Stimulated activated naive CD8-positive, alpha-beta T cell treated with anti-CD3 and anti-CD28 coated beads, Interleukin-15, amount 100 ng/mL, for 72 hours (primary cell): ENCODE measurements around the gene LRP8.
A peak's percentile ranks its signal among the peaks of the same experiment; 100 is the strongest.

Experiments
- ATAC-seq: fragments of 150-1000 bp; cut with Tn5 transposase; 2 replicates; pipeline ENCODE4 v1.10.0; 2021; ENCODE audit warnings: mild to moderate bottlenecking, moderate library complexity
- DNase-seq, 2 donors: peaks; one replicate each; pipeline ENCODE4 v3.0.0; 2021 to 2022
- H3K27ac Mint-ChIP-seq, 2 donors: one replicate each; pipeline ENCODE4 v1.8.0; 2022; ENCODE audit warnings: mild to moderate bottlenecking in 2 of 2, mixed read lengths in 2 of 2, moderate library complexity in 2 of 2
- H3K27me3 Mint-ChIP-seq: one replicate; pipeline ENCODE4 v1.8.0; 2022; ENCODE audit warnings: mixed read lengths
- H3K4me1 Mint-ChIP-seq: one replicate; pipeline ENCODE4 v1.8.0; 2022; ENCODE audit warnings: mild to moderate bottlenecking, mixed read lengths
- H3K4me3 Mint-ChIP-seq, 2 donors: one replicate each; pipeline ENCODE4 v1.8.0; 2022; ENCODE audit warnings: mild to moderate bottlenecking in 2 of 2, mixed read lengths in 2 of 2, moderate library complexity in 1 of 2
- H3K9me3 Mint-ChIP-seq, 2 donors: one replicate each; pipeline ENCODE4 v1.8.0; 2022; ENCODE audit warnings: mixed read lengths in 2 of 2

The LRP8 gene

GRCh38 chr1:53348486-53349368, 20.9 kb upstream of the LRP8 start:
- Mint-ChIP-seq H3K4me3 (no peak overlapping the region), H3K4me1 (no peaks in the 10 kb centered on the region), H3K27ac (peak overlapping the region in 1 of 2 donors; percentile 5), H3K9me3 (no peaks in the 10 kb centered on the region), H3K27me3 (peaks cover 5% of the 10 kb centered on the region)
- peak in 1 of 2 donors; percentile 4 for DNase-seq
- no peak for ATAC-seq

DNA sequence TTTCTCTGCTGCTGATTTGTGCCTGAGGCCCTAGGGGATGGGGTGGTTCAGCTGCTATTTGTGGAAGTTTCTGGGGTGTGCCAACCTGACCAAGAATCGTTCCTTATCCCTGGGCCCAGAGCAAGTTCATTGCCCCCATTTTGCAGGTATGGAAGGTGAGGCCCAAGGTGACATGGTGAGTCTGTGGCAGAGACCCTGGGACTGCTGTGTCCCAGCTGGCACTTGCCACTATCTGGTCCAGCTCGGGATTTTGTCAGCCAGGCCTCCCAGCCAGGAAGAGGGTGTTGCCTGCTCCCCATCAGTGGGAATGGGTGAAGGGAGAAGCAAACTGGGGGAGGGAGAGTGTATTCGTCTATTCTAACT, 18.9 kb upstream of the LRP8 start:
- no peaks in the 10 kb centered on the region for H3K4me1 Mint-ChIP-seq
- no peak for ATAC-seq

GRCh38 chr1:53345996-53346813, 18.3 kb upstream of the LRP8 start:
- no peak for ATAC-seq
- Mint-ChIP-seq H3K9me3 (peaks cover 5 to 14% of the 10 kb centered on the region in 2 donors), H3K4me3 (no peak overlapping the region), H3K27ac (no peak overlapping the region), H3K4me1 (peaks cover 4% of the 10 kb centered on the region), H3K27me3 (peaks cover 6% of the 10 kb centered on the region)
- DNase-seq = peak in 1 of 2 donors; percentile 3

More for the DNA sequence above, 18.9 kb upstream of the LRP8 start:
- H3K27ac Mint-ChIP-seq = no peak overlapping the region
- H3K9me3 Mint-ChIP-seq = peaks cover 5 to 8% of the 10 kb centered on the region in 2 donors
- DNase-seq = peak in 1 of 2 donors; percentile 3
- peaks cover 6% of the 10 kb centered on the region for H3K27me3 Mint-ChIP-seq
- no peak overlapping the region for H3K4me3 Mint-ChIP-seq

DNA sequence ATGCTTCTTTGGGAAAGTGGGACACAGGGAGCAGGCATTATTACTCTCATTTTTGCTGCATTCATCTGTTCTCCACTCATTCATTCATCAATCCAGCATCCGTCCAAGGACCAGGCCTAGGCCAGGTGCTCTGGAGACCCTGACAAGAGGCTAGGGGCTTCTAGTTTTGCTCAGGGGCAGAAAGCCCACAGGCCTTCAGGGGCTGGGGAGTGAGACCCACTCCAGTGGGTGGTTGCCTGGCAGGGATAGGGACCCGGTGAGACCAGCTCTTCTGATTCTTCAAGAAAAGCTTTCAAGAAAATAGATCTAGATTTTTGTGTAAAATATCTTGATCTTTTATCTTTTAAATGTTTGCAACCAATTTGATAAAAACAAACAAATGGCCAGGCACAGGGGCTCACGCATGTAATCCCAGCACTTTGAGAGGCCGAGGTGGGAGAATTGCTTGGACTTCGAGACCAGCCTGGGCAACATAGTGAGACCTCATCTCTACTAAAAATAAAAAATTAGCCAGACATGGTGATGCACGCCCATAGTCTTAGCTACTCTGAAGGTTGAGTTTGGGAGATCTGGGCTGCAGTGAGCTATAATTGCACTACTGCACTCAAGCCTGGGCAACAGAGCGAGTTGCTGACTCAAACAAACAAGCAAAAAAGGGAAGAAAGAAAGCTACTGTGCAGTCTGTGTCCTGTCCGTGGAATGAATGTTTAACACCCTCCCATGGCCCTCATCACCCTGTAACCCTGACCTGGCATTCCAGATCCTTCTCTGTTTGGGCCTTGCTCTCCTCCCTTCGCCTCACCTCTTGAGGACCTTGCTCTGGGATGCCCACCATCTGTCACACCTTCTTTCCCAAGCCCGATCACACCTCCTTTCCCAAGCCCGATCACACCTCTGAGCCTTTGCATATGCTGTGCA, 17.3 kb upstream of the LRP8 start:
- H3K27me3 Mint-ChIP-seq = peaks cover 6% of the 10 kb centered on the region
- no peak overlapping the region for H3K4me3 Mint-ChIP-seq
- H3K4me1 Mint-ChIP-seq = peaks cover 15% of the 10 kb centered on the region
- peak in 1 of 2 donors; percentile 4 for DNase-seq
- H3K9me3 Mint-ChIP-seq = peaks cover 5 to 24% of the 10 kb centered on the region in 2 donors
- H3K27ac Mint-ChIP-seq = peak overlapping the region in 1 of 2 donors; percentile 12
- ATAC-seq = no peak

GRCh38 chr1:53343831-53344668, 16.2 kb upstream of the LRP8 start:
- H3K27ac Mint-ChIP-seq = peak overlapping the region in 1 of 2 donors; percentile 5
- peaks cover 5 to 28% of the 10 kb centered on the region in 2 donors for H3K9me3 Mint-ChIP-seq
- peaks cover 20% of the 10 kb centered on the region for H3K4me1 Mint-ChIP-seq
- DNase-seq (peak in 1 of 2 donors; percentile 3), ATAC-seq (no peak)
- peaks cover 6% of the 10 kb centered on the region for H3K27me3 Mint-ChIP-seq
- no peak overlapping the region for H3K4me3 Mint-ChIP-seq

DNA sequence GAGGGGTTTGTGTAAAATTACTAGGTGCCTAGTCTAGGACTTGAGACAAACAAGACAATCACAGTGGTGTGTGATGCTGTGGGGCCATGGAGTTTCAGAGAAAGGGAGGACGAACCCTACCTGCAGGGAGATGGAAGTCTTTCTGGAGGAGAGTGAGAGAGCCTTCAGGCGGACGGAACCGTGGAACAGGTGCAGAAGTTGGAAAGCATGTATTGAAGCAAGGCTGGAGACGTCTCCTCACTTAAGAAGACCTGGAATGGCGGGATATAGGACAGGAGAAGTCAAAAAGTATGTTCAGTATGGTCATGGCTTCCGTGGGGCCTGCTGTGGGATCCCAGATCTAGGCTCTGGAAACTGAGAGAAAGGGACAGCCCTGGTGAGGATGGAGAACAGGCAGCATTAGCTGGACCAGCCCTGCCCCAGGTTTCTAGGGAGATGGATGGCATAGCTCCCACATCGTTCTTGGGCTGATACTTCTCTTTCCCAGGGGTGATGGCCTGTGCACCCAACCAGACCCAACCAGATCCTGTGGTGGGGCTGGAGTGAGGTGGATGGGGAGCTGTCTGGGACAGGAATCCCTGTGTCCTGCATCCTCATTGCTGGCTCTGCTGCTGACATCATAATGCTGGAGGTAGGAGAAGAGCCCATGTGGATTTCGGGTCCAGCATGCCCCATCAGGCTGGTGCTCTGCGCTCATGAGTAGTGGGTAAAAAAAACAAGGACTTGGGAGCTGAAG, 15.0 kb upstream of the LRP8 start:
- peak overlapping the region in 1 of 2 donors; percentile 2 for H3K27ac Mint-ChIP-seq
- no peak overlapping the region for H3K4me3 Mint-ChIP-seq
- H3K9me3 Mint-ChIP-seq = peaks cover 5 to 28% of the 10 kb centered on the region in 2 donors
- ATAC-seq (no peak), DNase-seq (peak in 1 of 2 donors; percentile 2)
- peaks cover 20% of the 10 kb centered on the region for H3K4me1 Mint-ChIP-seq
- H3K27me3 Mint-ChIP-seq = peaks cover 6% of the 10 kb centered on the region

DNA sequence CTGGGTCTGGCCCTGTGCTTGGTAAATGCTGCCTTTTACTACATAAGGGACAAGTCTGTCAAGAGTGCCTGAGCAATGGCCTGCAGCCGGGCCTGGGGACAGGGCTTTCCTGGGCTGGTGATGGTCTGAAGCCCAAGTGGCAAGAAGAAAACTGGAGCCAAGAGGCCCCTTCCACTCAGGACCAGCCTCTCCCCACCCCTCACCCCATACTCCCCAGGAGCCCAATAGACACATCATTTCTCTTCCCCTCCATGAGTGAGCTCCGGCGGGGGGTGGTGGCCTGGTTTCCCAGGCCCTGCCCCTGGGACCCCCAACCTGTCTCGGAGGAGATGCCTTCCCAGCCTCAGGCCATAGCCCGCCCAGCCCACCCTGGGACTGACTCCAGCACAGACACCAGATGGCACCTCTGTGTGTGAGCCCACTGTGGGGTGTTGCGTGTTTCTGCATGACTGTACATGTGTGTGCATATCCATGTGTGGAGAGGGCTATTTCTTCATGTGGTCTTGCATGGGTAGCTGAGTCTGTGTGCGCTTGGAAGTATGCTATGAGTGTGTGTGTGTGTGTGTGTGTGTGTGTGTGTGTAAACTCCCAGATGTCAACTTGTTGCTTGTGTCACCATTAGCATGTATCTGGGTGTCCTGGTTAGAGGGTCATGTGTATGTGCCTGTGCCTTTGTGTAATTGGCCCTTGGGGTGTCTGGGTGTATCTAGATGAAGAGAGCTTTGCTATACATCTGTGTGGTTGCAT, 14.3 kb upstream of the LRP8 start:
- Mint-ChIP-seq H3K4me1 (peaks cover 20% of the 10 kb centered on the region), H3K27ac (no peak overlapping the region), H3K4me3 (no peak overlapping the region), H3K27me3 (peaks cover 6% of the 10 kb centered on the region), H3K9me3 (peaks cover 5 to 28% of the 10 kb centered on the region in 2 donors)
- ATAC-seq (no peak), DNase-seq (peak in 1 of 2 donors; percentile 3)

DNA sequence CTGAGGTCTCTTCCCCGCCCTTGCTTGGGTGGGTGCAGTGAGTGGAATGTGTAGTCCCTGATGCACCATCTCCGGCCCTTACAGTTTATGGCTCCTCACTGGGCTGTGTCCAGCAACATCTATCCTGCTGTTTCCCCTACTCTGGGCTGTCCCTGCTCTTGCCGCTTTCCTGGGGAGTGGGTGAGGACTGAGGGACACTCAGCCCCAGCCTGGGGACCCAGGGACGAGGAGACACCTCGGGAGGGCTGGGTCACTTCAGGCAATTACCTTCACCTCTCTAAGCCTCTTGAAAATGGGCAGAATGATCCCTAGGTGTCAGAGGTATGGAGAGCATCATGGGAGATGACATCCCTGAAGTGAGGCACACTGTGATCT, 13.6 kb upstream of the LRP8 start:
- ATAC-seq = no peak
- H3K27ac Mint-ChIP-seq = no peak overlapping the region
- peak in 1 of 2 donors; percentile 4 for DNase-seq
- H3K9me3 Mint-ChIP-seq = peaks cover 5 to 28% of the 10 kb centered on the region in 2 donors
- H3K4me3 Mint-ChIP-seq = no peak overlapping the region
- H3K27me3 Mint-ChIP-seq = peaks cover 6% of the 10 kb centered on the region
- H3K4me1 Mint-ChIP-seq = peaks cover 20% of the 10 kb centered on the region

DNA sequence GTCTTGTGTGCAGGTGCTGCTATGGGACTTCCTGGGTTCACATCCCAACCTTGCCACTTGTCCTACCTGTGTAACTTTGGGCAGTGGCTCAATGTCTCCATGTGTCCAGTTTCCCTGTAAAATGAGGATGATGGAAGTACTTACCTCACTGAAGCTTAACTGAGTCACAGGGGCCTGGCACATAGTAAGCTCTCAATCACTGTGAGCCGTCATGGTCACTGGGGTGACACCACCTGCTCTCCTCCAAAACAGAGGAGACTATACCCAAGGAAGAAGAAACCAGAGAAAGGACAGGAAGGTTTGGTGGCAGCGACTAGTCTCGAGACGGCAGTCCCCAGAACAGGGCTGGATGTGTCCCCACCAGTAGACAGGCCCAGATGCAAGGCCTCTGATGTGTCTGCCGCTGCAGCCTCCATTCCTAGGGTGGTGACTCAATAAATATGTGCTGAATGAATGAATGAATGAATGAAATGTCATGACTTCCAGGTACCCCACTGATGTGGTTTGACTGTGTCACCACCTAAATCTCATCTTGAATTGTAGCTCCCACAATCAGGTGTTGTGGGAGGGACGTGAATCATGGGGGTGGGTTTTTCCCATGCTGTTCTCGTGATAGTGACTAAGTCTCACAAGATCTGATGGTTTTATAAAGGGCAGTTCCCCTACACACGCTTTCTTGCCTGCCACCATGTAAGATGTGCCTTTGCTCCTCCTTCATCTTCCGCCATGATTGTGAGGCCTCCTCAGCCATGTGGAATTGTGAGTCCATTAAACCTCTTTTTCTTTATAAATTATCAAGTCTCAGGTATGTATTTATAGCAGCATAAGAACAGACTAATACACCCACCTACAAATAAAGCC, 13.0 kb upstream of the LRP8 start:
- ATAC-seq = peak; percentile 69

DNA sequence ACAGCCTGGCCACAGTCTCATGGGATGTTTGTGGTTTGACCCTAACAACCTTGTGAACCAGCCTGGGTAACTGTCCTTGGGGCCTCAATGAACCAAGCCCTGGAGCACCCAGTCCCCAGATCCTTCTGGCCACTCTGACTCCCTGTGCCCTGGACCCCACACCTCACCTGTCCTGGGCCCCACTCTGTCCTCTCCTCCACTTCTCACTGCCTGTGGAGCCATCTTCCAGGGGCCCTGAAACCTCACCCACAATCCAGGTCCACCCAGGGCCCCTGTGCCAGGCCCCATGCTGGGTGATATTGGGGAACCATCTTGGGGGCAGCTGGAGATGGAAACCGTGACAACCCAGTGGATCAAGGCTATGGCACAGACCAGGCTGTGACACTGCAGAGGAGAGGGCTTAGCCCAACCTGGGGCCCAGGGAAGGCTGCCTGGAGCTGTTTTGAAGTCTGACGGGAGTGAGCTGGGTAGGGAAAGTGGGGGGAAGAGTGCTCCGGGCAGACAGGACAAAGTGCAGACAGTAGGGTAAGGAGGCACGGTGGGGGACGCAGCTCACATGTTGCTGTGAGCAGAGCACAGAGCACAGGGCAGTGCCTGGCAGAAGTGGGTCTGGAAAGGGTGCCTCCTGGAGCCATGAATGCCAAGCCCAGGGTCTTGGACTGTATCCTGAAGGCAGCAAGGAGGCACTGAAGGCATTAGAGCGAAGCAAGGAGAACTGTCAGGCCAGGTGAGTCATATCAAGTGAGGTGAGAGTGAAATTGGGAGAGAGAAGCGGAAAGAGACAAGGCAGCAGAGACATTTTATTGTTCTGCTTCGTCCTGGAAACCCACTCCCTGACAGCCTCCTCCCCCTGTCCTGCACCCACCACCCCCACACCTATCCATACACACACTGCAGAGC, 12.1 kb upstream of the LRP8 start:
- DNase-seq = peak in 1 of 2 donors; percentile 4
- Mint-ChIP-seq H3K4me1 (peaks cover 22% of the 10 kb centered on the region), H3K27me3 (peaks cover 6% of the 10 kb centered on the region), H3K9me3 (peaks cover 5 to 28% of the 10 kb centered on the region in 2 donors), H3K4me3 (no peak overlapping the region), H3K27ac (peak overlapping the region in 1 of 2 donors; percentile 61)
- ATAC-seq = no peak

More for the DNA sequence above, 13.0 kb upstream of the LRP8 start:
- H3K27me3 Mint-ChIP-seq = peaks cover 6% of the 10 kb centered on the region
- peak in 1 of 2 donors; percentile 29 for DNase-seq
- H3K4me1 Mint-ChIP-seq = peaks cover 20% of the 10 kb centered on the region
- H3K27ac Mint-ChIP-seq = no peak overlapping the region
- peaks cover 5 to 28% of the 10 kb centered on the region in 2 donors for H3K9me3 Mint-ChIP-seq
- no peak overlapping the region for H3K4me3 Mint-ChIP-seq

DNA sequence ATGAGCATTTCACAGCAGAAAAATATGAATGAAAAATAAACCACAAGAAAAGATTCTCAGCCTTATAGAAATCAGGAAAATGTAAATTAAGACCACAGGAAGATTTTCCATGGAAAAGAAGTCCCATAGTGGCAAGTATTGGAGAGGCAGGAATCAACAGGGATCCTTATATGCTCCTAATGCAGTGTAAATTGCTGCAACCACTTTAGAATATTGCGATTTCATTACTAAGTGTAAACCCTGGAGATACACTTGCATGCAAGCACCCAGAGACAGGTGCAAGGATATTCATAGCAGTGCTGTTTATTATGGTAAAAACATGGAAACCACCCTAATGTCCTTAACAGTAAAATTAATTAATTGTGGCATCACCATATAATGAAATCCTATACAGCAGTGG, 10.6 kb upstream of the LRP8 start:
- Mint-ChIP-seq H3K27ac (no peak overlapping the region), H3K9me3 (peaks cover 5 to 28% of the 10 kb centered on the region in 2 donors), H3K4me3 (no peak overlapping the region), H3K27me3 (no peaks in the 10 kb centered on the region), H3K4me1 (peaks cover 28% of the 10 kb centered on the region)
- DNase-seq (no peak), ATAC-seq (no peak)

DNA sequence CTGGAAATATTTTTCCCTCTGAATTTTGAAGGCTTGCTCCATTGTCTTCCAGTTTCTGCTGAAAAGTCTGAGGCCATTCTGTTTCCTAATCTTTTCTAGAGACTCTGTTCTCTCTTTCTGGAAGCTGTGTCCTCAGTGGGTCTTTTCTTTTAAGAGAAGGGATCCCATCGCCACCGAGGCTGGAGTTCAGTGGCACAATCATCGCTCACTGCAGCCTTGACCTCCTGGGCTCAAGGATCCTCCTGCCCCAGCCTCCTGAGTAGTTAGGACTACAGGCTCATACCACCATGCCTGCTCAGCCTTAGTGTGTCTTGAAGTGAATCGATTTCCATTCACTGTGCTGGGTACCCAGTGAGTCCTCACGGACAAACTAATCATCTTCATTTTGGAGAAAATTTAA, 9.6 kb upstream of the LRP8 start:
- H3K9me3 Mint-ChIP-seq = peaks cover 3 to 24% of the 10 kb centered on the region in 2 donors
- no peak overlapping the region for H3K27ac Mint-ChIP-seq
- no peak overlapping the region for H3K4me3 Mint-ChIP-seq
- no peak for ATAC-seq
- DNase-seq = peak in 1 of 2 donors; percentile 2
- peaks cover 28% of the 10 kb centered on the region for H3K4me1 Mint-ChIP-seq
- H3K27me3 Mint-ChIP-seq = no peaks in the 10 kb centered on the region
